Omental fat pad (tissue), 4 donors: ENCODE data around the gene ACIN1. TPM values are rescaled to one million over a fixed set of nuclear protein-coding genes. Genes with fewer than 3 reads are reported as not detected.

Experiments used
- ATAC-seq: fragments of 150-250 bp; one replicate; pipeline ENCODE4 v1.9.1; 2016; ENCODE audit warnings: mild to moderate bottlenecking, moderate library complexity; ENCODE audit not compliant: low FRiP score
- DNase-seq: peaks from one replicate; pipeline ENCODE4 v3.0.0-alpha.2; 2019; ENCODE audit warnings: low spot score
- total RNA-seq, 4 donors: library from RNA; depleted of rRNA; stranded (reverse); fragments of >200 nt; gene quantifications; one replicate each; pipeline ENCODE4 v1.1.0, GENCODE V29; 2016
- TF ChIP-seq, protein P1 (sequence below), 3 donors: fragments of 450-650 bp; IDR thresholded peaks; one replicate each; pipeline ENCODE4 v1.5.1; 2016 to 2017; ENCODE audit warnings: antibody characterized with exemption in 3 of 3, mild to moderate bottlenecking in 3 of 3, moderate library complexity in 2 of 3

The ACIN1 gene
- total RNA-seq, 4 donors from 2014 or later = 85.6 to 143 (median 120) TPM

DNA sequence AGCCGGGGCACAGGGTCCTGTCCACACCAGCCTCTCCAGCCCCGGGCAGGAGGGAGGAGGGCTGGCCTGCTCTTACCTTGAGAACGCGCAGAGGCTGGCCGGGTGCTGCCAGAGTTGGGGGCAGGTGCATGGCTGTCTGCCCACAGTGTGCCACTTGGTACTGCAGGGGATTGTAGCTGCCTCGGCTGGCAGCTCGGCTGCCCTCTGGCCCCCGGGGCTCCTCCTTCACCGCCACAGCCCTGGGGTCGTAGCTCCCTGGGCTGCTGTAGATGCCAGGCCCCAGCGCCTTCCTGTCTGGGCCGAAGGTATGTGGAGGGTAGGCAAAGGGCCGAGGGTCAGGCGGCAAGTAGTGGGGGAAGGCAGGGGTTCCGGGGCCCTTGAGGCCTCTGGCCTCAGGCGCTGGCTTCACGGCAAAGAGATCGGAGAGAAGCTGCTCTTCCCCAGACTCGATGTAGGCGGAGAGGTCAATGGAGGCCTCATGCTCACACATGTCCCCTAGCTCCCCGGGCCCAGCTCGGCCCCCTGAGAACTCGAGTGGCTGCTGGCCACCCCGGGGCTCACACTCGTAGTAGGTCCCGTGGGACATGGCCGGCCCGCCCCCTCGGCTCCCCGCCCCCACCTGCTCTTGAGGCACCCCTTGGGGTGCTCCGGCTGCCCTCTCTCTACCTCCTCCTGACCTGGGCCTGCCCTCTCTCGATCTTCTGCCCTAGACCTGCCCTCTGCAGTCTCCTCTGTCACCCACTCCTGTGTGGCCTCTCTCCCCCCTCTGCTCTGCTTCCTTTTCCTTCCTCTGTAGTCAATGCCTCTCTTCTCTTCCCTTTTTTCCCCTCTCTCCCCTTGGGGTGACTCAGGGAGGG is 23.8 kb upstream of the ACIN1 start, which contains the start of gene CEBPE:
TSS of gene CEBPE (minus strand) at position 750 of the 857 bp plus-strand sequence. CDS start at position 586, 164 bp downstream.
- DNase-seq = no peak
- TF ChIP-seq, protein P1, sequence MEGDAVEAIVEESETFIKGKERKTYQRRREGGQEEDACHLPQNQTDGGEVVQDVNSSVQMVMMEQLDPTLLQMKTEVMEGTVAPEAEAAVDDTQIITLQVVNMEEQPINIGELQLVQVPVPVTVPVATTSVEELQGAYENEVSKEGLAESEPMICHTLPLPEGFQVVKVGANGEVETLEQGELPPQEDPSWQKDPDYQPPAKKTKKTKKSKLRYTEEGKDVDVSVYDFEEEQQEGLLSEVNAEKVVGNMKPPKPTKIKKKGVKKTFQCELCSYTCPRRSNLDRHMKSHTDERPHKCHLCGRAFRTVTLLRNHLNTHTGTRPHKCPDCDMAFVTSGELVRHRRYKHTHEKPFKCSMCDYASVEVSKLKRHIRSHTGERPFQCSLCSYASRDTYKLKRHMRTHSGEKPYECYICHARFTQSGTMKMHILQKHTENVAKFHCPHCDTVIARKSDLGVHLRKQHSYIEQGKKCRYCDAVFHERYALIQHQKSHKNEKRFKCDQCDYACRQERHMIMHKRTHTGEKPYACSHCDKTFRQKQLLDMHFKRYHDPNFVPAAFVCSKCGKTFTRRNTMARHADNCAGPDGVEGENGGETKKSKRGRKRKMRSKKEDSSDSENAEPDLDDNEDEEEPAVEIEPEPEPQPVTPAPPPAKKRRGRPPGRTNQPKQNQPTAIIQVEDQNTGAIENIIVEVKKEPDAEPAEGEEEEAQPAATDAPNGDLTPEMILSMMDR (IDR thresholded peaks at IDR 0.05) = no peak
- ATAC-seq = no peak

- ATAC-seq (no peak), DNase-seq (no peak)
- TF ChIP-seq, protein P1 (IDR thresholded peaks at IDR 0.05) = no peak
Observed at GRCh38 chr14:23117371-23118020, 22.6 kb upstream of the ACIN1 start.

DNA sequence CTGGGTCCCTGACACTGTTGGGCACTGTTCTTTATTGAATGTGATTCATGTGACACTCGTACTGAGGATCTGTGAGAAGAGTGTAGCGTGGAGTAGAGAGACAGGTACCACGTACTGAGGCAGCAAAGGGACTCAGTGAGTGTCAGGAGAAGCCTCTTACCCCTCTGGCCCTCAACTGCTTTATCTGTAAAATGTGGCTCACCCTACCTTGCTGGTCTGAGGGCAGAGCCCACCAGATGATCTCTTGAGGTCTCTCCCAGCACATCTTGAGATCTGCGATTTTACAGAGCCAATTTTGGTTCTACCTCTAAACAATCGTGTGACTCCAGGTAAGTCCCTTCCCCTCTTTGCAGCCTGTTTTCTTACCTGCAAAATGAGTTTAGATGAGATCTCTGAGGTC is 21.0 kb upstream of the ACIN1 start:
- no peak for ATAC-seq
- TF ChIP-seq, protein P1 (IDR thresholded peaks at IDR 0.05) = no peak
- no peak for DNase-seq

DNA sequence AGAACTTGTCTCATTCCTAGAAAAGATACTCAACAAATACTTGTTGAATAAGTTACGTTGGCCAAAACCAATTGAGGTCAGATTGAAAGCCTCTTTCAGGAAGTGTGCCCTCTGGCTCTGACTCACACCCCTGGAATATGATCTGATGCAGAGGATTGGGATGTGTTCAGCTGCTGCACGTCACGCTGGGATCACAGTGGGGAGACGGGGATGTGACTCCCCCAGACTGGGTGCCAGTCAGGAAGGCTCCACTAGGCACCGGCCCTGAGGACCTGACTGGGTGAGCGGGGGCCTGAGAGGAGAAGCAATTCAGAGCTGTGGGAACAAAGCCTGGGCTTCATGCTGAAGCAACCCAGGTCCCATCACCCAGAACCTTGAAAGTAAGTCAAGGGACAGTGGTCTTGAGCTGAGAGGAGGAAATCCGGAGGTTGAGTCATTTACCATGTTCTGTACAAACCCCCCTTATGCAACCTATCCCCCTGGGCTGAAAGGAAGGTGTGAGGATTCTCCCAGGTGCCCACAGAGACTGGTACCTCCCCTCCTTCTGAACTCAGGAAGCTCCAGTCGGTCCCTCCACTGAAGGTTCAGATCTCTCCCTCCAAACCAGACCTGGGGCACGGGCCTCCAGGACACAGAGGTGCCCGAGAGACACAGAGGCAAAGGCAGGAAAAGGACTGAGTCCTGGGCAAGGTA is 20.2 kb upstream of the ACIN1 start:
- DNase-seq (no peak), ATAC-seq (peak; percentile 89)
- TF ChIP-seq, protein P1 (IDR thresholded peaks at IDR 0.05) = no peak

GRCh38 chr14:23114669-23115038 is 19.7 kb upstream of the ACIN1 start:
- DNase-seq (no peak), ATAC-seq (no peak)
- TF ChIP-seq, protein P1 (IDR thresholded peaks at IDR 0.05) = no peak

DNA sequence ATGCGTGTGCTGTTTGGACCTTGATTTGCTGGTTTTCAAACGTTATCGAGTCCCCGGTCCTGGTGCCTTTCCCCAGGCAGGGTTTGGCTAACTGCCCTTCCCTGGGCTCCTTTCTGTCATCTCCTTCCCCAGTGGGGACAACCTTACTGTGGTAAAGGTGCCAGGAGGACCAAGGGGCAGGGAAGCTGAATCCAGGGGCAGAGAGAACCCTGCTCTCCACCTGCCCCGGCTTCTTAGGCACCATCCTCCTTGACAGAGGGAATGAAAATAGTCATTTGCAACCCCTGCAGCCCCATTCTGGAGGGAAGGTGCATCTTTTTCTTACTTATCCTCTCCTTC is 19.2 kb upstream of the ACIN1 start:
- no peak for DNase-seq
- ATAC-seq = no peak
- TF ChIP-seq, protein P1 (IDR thresholded peaks at IDR 0.05) = no peak
